K562 treated with DMSO at 1 percent for 4 hours (cell line): Measurements from ENCODE around the gene OXER1. TPM values are rescaled to one million over a fixed set of nuclear protein-coding genes. Genes with fewer than 3 reads are reported as not detected.

ENCODE experiments used
- total RNA-seq: library from RNA; unstranded; fragments of 300-600 nt; gene quantifications from 2 replicates; pipeline ENCODE4 v1.2.3, GENCODE V29; 2022; ENCODE audit not compliant: insufficient read depth

Gene OXER1
- not detected in 2 replicates for total RNA-seq

GRCh38 chr2:42764096-42764495 is at the start of gene OXER1:
Gene OXER1, minus strand, starts transcription at chr2:42764135. Its CDS starts 73 bp downstream, at chr2:42764062.

DNA sequence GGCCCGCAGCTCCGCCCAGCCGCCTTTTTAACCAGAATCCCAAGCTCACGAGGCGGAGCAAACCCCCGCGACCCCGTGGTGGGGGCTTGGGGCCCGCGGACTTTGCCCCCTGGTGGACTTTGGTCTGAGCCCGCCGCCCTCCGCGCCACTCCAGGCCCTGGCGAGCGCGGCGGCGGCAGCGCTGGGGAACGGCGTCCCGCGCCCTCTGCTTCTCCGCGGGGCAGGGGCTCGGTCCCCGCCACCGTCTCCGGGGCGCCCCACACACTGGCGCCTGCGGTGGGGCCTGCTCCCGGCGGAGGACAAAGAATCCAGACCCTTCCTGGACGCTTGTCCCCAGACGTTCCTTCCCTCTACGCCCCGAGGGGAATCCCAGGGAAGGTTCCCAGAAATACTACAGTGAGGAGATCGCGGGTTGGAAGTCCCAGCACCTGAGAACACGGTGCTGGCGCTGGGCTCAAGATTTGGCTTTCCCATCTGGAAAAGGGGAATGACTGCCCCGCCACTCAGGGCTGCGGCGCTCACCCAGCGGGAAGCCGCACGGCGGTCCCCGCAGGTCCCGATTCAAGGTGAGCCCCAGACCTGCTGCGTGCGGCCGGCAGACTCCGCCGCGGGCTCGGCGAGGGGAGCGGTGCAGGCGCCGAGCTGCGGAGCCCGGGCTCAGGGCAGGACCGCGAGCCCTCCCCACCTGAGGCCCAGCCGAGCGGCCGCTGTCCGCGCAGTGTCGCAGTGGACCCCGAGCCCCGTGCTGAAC is 28.8 kb upstream of the OXER1 start, which contains the start of gene HAAO:
Gene HAAO, minus strand, starts transcription at position 1 of the 751 bp plus-strand sequence. CDS start 47 bp downstream, outside the sequence.

Other genes starting within 250 kb of the OXER1 start
- 6.7 and 7.9 TPM in 2 replicates for gene MTA3, start 195.5 kb downstream of the OXER1 start, total RNA-seq
- gene HAAO, start 28.4 kb upstream of the OXER1 start, total RNA-seq: not detected in 2 replicates